Measurements from ENCODE around the gene POLR1E.

DNA sequence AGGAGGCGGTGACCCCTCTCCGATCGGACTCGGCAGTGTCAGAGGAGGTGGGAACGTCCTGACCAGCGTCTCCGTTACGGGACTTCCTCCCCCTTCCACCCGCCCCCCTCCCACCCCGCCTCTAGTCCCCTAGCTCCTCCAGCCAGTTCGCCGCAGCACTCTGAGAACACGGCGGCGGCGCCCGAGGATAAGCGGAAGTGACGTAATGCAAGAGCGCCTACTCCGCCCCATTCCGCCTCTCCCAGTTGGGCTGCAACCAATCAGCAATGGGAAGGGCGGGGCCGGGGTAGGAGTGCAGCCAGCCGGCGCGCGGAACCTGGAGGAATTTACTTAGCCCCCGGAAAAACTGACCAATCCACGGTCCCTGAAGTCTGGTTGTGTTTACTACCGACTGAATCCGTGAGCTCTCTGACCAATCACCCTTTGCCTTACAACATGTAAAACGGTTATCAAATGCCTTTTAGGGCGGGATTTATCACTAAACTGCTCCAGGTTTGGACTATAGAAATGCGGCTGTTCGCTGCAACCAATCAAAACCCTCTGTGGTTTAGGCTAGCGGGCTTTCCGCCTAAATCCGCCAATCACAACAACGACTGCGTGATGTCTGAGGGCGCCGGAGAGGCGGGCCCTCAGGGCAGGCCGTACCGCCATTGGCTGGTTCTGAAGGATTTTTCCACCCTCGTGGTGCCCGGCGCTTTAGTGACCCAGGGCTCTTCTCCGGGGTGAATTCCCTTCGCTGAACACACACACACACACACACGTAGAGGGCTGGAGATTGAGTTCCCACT is 20.3 kb upstream of the POLR1E start, which contains the start of gene ZBTB5:
- TF ChIP-seq, protein P1, sequence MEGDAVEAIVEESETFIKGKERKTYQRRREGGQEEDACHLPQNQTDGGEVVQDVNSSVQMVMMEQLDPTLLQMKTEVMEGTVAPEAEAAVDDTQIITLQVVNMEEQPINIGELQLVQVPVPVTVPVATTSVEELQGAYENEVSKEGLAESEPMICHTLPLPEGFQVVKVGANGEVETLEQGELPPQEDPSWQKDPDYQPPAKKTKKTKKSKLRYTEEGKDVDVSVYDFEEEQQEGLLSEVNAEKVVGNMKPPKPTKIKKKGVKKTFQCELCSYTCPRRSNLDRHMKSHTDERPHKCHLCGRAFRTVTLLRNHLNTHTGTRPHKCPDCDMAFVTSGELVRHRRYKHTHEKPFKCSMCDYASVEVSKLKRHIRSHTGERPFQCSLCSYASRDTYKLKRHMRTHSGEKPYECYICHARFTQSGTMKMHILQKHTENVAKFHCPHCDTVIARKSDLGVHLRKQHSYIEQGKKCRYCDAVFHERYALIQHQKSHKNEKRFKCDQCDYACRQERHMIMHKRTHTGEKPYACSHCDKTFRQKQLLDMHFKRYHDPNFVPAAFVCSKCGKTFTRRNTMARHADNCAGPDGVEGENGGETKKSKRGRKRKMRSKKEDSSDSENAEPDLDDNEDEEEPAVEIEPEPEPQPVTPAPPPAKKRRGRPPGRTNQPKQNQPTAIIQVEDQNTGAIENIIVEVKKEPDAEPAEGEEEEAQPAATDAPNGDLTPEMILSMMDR (IDR thresholded peaks at IDR 0.05), result no peak
- TF ChIP-seq POLR2A (IDR thresholded peaks at IDR 0.05), result peak; percentile 89
